Head of caudate nucleus (tissue), 42 donors: Measurements from ENCODE around the gene PIGL.
"Not testable (repeated sequence)": the region's sequence is repeated elsewhere in the genome, so short reads cannot be mapped to it uniquely, and the experiment has no call there.

ENCODE experiments used
- DNase-seq, 42 donors: peaks; one replicate each; pipeline versions ENCODE4 v3.0.0 to v3.0.0-alpha.2; 2020 to 2021; ENCODE audit warnings: mixed read lengths in 7 of 42
- intact Hi-C: fragments of 100-400 bp; cut with DNase I; formaldehyde crosslinking; loops from one replicate; pipeline ENCODE4 v1.15.0; 2022

Gene PIGL

GRCh38 chr17:16217002-16217635 is at the start of gene PIGL:
PIGL (plus strand) TSS chr17:16217210; CDS start chr17:16217227, 17 bp downstream.
- peak; percentile 80 to 95 (median 90) for DNase-seq
- intact Hi-C loops: loop anchor here (5.0 kb wide), 1 partner anchor 215 kb away; no protein-coding TSS in a partner anchor

- intact Hi-C loops: no loop called here
- no peak for DNase-seq
Measured at GRCh38 chr17:16171613-16172012, 45.4 kb upstream of the PIGL start.

- intact Hi-C loops: no loop called here
- DNase-seq: no peak
Measured at GRCh38 chr17:16178836-16179235, 38.2 kb upstream of the PIGL start.

- no peak for DNase-seq
- intact Hi-C loops: no loop called here
Measured at GRCh38 chr17:16181581-16181980, 35.4 kb upstream of the PIGL start.

- intact Hi-C loops: no loop called here
Measured at GRCh38 chr17:16187642-16188041, 29.4 kb upstream of the PIGL start.

GRCh38 chr17:16189791-16190348 is 27.1 kb upstream of the PIGL start:
- no peak for DNase-seq
- intact Hi-C loops: no loop called here

More at GRCh38 chr17:16187642-16188041, 29.4 kb upstream of the PIGL start:
- DNase-seq: no peak

GRCh38 chr17:16190703-16191360 is 26.2 kb upstream of the PIGL start:
- intact Hi-C loops: no loop called here
- no peak for DNase-seq

GRCh38 chr17:16191604-16192003 is 25.4 kb upstream of the PIGL start:
- no peak for DNase-seq
- intact Hi-C loops: no loop called here

- intact Hi-C loops, DNase-seq: not testable (repeated sequence)
Measured at GRCh38 chr17:16194307-16194835, 22.6 kb upstream of the PIGL start.

- intact Hi-C loops: no loop called here
- no peak for DNase-seq
Measured at GRCh38 chr17:16197276-16197675, 19.7 kb upstream of the PIGL start.

- no peak for DNase-seq
Measured at GRCh38 chr17:16199093-16199492, 17.9 kb upstream of the PIGL start.

GRCh38 chr17:16201693-16202131 is 15.3 kb upstream of the PIGL start:
- intact Hi-C loops, DNase-seq: not testable (repeated sequence)

More at GRCh38 chr17:16199093-16199492, 17.9 kb upstream of the PIGL start:
- intact Hi-C loops: no loop called here

- DNase-seq: peak in 2 of 42 donors; percentile 40 to 55
Measured at GRCh38 chr17:16202554-16203500, 14.2 kb upstream of the PIGL start.

GRCh38 chr17:16204763-16205162 is 12.2 kb upstream of the PIGL start:
- DNase-seq, intact Hi-C loops: not testable (repeated sequence)

More at GRCh38 chr17:16202554-16203500, 14.2 kb upstream of the PIGL start:
- intact Hi-C loops: not testable (repeated sequence)

- no peak for DNase-seq
- intact Hi-C loops: no loop called here
Measured at GRCh38 chr17:16211590-16211989, 5.4 kb upstream of the PIGL start.

GRCh38 chr17:16212793-16213192 is 4.2 kb upstream of the PIGL start:
- intact Hi-C loops: no loop called here
- DNase-seq: no peak

GRCh38 chr17:16214190-16215001 is 2.6 kb upstream of the PIGL start:
- intact Hi-C loops: loop anchor here (5.0 kb wide), 1 partner anchor 212 kb away; no protein-coding TSS in a partner anchor
- DNase-seq: peak in 4 of 42 donors; percentile 5 to 61 (median 42)

- intact Hi-C loops: loop anchor here (5.0 kb wide), 1 partner anchor 213 kb away; no protein-coding TSS in a partner anchor
- peak in 21 of 42 donors; percentile 12 to 66 (median 34) for DNase-seq
Measured at GRCh38 chr17:16215002-16215272, 2.1 kb upstream of the PIGL start.
